NCI-H510A (cell line): ENCODE measurements around the gene MOB1A.
A peak's percentile ranks its signal among the peaks of the same experiment; 100 is the strongest.
"Not testable (repeated sequence)": the region's sequence is repeated elsewhere in the genome, so short reads cannot be mapped to it uniquely, and the experiment has no call there.

Source experiments
- DNase-seq: peaks from one replicate; lab custom pipeline; 2025; lab: John Stamatoyannopoulos, UW

MOB1A gene

DNA sequence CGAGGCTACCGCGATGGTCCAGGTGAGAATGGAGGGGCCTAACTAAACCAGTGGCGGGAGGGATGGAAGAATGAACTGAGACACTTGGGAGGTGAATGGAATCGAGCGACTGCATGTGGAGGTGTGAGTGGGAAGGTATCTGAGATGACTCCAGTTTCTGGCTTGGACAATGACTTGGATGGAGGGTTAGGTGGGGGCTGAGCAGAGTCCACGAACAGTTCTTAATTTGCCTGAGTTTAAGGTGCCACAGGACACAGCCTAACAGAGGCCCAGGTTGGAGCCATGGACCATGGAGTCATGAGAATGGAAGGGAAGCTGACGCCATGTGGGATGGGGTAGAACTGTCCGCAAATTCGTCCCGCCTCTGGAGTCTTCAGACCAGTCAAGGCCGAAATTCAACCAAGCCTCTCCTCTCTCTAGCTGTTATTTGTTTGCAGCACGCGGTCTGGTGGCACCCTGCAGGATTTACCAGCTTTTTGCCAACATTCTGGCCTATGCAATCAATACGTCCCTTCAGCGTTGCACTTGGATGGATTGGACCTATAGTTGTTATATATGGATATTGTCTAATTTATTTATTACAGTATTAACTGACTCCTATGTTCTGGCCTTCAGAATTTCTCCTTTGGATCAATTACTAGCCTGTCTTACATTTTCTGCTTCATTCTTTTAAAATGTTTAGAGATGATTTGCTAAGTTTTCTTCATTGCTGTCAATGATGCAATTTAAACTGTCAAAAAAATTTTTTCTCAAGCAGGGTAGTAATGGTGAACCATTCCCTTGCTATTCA is 30.0 kb downstream of the MOB1A start:
- no peak for DNase-seq

- DNase-seq, result peak; percentile 83
These were observed 30.8 kb downstream of the MOB1A start, which contains the start of gene BOLA3 for GRCh38 chr2:74147727-74148456. Gene BOLA3 (minus strand): TSS chr2:74147912. CDS start chr2:74147874, 38 bp downstream.

GRCh38 chr2:74146929-74147726 is 31.6 kb downstream of the MOB1A start:
- no peak for DNase-seq

DNA sequence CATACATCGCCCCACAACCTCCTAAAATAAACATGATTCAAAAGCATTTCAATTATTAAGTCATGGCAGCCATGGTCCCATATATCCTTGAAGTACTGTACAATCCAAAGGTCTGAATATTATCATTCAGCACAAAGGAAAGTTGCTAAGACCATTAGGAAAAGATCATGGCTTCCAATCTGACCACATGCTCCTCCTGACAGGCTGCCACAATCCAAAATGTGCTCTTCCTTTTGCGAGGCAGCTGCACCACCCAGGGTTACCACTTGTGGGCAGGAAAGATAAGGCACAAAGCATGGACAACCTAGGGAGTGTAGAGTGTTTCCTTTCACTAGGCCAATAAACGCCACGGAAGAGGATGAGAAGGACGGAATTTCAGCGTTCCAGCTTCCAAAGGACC is 36.3 kb downstream of the MOB1A start:
- no peak for DNase-seq

- no peak for DNase-seq
These were observed 39.9 kb downstream of the MOB1A start for GRCh38 chr2:74138600-74139323.

DNA sequence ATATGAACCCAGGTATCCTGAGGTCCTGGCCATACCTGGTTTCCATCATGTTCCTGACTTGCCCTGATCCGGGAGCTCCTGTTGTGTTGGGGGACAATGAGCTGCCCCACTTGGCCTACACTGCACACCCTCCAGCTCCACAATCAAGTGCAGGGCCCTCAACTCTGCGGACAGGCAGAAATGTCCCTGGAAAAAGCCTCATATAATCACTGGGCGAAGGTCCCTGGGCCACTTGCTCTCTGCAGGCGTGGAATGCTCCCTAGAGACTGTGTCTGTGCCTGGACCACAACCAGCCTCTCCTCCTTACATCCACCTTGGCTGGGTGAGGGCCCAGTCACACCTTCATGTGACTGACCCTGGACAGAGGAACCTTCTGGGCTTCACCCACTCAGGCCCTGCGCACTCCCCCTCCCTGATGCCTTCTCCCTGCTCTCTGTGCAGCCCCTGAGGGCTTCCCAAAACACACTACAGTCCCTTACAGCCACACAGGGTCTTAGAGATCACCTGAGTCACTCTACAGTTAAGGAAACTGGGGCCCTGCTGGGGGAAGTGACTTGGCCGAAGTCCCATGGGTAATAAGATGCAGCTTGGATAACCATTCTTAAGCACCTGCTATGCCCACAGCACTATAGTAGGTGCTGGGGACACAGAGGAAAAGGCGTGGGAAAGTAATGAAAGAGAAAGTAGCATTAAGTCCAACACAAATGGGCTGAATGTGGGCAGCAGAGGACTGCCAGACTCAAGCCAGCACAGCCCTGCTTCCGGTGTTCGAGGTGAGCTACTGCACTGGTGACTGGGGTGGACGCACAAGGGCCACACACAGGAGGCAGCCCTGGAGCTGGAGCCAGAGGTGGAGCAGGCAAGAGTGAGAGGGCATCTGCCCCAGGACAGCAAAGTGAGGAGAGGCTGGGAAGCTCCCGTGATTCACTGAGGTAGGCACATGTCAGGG is 40.8 kb downstream of the MOB1A start:
- DNase-seq, result no peak

DNA sequence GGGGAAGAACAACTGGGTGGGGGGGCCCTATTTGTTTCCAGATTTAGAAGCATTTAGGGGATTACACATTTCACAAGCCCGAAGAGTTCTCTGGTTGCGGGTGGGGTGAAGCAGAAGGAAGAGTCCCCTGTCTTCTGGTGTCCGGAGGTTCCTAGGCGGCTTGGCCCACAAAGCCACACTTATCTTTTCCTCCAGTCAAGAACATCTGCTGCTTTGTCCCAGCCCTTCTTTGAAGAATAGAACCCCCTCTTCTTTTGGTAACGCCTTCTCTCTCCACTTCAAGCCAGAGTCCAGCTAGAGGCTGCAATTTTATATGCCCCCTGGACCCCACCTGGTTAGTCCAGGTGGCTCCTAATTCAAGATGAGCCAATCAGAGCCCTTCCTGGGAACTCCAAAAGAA is 46.8 kb downstream of the MOB1A start:
- no peak for DNase-seq

- no peak for DNase-seq
These were observed 48.3 kb downstream of the MOB1A start for GRCh38 chr2:74130211-74130995.

- no peak for DNase-seq
These were observed 50.5 kb downstream of the MOB1A start for GRCh38 chr2:74128206-74128605.

- DNase-seq, result not testable (repeated sequence)
These were observed 54.7 kb downstream of the MOB1A start for GRCh38 chr2:74123955-74124354.

- DNase-seq, result not testable (repeated sequence)
These were observed 56.8 kb downstream of the MOB1A start for GRCh38 chr2:74121846-74122245.

DNA sequence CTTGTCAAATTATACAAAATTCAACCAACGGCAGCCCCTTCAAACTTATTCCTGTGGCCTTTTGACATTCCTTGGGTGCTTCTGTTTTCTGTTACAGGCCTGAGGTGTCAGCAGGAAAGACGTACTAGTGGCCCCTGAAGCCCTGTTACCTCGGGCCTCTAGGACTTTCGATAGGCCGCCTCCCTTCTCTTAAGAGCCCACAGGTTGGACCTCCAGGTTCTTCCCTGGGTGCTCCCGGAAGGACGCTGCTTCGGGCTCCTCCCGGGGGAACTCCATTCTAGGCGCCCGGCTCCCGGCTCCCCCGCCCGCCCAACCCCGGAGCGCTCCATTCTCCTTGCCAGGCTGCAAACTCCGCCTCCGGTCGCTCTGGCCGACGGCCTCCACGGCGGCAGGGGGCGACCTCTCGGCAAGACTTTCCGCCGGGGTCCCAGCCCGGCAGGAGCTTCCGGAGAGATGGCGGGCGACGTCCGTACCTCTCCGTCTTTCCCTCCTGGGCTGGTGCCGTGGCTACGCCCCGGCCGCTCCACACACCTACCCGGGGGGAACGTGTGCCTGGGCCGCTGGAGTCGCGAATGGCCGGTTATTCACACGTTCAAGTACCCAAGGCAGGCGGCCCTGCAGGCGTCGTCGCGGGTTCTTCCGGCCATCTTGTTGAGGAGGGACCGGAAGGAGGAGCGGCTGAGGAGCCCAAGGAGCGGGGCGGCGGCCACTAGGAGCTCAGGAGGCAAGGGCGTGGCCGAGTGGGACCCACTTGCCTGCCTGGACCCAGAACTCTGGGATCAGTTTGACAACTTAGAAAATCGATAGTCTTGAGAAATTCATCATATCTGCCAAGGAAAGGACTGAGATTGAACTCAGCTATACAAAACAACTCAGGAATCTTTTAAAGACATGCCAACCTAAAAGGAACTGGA is 58.5 kb downstream of the MOB1A start:
- peak; percentile 82 for DNase-seq

DNA sequence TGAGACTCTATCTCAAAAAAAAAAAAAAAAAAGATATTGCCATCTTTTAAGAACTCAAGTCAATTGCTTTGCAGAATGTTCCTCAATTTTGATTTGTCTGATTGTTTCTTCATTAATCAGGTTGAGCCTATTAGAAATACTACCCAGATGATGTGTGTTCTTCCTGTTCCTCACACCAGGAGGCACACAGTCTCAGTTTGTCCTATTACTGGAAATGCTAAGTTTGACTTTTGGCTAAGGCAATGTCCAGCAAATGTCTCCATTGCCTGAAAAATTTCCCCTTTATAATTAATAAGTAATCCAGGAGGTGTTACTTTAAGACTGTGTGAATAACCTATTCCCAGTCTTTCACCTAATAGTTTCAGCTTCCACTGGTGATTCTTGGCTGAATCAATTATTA is 59.3 kb downstream of the MOB1A start:
- no peak for DNase-seq

DNA sequence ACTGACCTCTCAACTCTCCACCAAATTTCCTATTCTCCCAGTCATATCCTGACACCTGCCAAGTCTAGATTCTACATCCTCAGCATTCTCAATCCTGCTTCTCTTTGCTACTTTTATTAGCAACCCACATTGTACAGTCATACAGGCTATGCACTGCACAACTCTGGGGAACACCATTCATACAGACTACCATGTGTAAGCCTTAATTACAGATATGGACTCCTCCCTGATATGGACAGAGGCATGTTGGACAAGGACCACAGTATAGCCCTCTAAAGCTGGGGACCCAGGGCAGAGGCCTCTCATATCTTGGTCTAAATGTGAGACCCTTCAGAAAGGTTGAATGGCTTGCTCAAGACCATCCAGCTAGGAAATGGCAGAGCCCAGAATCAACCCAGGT is 67.3 kb downstream of the MOB1A start:
- no peak for DNase-seq

- no peak for DNase-seq
These were observed 68.1 kb downstream of the MOB1A start for GRCh38 chr2:74110537-74110936.

DNA sequence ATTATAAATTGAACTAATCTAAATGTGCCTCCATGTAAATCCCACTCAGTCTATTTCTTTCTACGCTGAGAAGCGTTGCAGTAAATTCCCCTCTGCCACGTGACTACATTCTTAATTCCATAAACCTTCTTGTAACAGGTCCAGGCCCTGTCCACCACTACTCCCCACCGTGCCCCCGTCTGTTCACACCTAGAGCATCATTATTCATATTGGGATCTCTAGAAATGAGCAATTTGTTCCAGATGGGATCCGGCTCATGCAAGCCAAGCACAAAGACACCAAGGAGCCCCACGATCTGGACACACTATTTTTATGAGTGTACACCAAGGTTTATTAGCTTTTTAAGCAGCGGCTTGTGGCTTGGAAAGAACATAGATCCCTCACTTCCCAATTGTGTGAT is 69.1 kb downstream of the MOB1A start:
- DNase-seq, result no peak

DNA sequence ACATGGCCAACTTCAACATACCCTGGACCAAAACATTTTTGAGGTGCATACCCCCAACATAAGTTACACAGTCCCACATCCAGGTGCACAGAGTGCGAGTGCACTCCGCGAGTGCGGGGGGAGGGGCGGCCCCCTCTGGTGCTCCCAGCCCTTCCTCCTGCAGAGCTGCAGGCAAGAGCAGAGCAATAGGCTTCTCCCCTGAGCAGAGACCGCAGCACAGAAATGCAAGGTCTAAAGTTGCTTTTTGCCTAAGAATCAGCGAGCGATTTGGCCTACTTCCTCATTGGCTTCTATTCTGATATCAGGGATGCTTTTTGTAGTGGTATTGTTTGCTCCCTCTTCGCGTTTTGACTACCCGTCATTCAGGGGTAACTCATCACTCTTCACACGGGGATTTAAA is 71.6 kb downstream of the MOB1A start:
- DNase-seq, result no peak

DNA sequence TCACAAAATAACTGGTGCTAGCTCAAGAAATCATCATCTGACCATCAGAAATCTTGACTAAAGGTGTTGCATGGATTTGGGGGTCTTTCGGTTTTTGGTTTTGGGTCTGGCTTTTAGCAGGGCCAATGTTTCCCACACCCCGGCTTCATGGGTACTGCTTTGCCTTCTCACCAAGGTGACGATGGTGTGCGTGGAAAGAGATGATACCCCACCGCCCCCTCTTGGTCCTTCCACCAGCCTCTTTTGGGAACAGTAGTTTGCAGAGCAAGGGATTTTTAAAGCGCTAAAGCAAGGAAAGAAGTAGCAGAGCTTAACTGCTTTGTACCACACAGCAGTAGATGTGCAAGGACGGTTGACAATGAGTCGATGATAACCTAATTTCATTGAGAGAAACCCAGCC is 73.3 kb downstream of the MOB1A start:
- no peak for DNase-seq

DNA sequence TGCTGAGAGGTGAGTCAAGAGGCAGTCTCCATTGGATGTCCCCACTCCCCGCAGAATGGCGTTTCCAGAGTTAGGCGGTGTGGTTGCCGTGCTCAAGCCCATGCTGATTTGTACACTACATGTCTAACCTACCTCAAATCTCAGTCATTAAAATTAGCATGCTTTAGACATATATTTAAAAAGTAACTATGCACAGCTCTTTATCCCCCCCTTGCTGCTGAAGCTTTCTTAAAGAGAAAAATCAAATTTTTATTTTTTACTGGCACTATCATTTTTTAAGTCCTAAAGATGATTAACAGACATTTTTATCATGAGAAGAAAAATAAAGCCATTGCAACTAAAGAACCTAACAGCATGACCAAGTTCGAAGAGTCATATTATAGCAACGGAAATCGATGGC is 73.8 kb downstream of the MOB1A start:
- DNase-seq, result no peak
